ENCODE measurements around the gene G0S2.
A peak's percentile ranks its signal among the peaks of the same experiment; 100 is the strongest.

DNA sequence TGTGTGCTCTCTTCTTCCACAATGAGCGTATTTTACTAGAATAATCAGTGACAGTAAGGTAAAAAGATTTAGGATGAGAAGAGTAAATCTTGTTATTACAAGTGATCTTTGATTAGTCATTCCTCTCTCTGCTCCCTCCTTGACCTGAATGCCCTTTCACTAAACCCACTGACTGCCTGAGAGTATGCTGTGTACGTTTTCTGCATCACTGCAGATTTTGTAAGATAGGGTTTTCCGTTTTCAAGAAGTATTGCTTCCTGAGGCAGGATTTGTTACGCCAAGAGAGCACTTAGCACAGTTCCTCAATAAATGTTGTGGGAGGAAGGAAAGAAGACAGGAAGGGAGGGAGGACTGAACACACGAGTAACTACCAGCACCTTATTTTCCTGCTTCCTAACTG is 15.3 kb upstream of the G0S2 start:
- TF ChIP-seq, protein P1, sequence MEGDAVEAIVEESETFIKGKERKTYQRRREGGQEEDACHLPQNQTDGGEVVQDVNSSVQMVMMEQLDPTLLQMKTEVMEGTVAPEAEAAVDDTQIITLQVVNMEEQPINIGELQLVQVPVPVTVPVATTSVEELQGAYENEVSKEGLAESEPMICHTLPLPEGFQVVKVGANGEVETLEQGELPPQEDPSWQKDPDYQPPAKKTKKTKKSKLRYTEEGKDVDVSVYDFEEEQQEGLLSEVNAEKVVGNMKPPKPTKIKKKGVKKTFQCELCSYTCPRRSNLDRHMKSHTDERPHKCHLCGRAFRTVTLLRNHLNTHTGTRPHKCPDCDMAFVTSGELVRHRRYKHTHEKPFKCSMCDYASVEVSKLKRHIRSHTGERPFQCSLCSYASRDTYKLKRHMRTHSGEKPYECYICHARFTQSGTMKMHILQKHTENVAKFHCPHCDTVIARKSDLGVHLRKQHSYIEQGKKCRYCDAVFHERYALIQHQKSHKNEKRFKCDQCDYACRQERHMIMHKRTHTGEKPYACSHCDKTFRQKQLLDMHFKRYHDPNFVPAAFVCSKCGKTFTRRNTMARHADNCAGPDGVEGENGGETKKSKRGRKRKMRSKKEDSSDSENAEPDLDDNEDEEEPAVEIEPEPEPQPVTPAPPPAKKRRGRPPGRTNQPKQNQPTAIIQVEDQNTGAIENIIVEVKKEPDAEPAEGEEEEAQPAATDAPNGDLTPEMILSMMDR (IDR thresholded peaks at IDR 0.05; ENCODE audit: insufficient read depth, low read length): no peak
- peak; percentile 76 for TF ChIP-seq SPI1 (IDR thresholded peaks at IDR 0.05; ENCODE audit: borderline replicate concordance, low read depth)
- TF ChIP-seq, protein P2, sequence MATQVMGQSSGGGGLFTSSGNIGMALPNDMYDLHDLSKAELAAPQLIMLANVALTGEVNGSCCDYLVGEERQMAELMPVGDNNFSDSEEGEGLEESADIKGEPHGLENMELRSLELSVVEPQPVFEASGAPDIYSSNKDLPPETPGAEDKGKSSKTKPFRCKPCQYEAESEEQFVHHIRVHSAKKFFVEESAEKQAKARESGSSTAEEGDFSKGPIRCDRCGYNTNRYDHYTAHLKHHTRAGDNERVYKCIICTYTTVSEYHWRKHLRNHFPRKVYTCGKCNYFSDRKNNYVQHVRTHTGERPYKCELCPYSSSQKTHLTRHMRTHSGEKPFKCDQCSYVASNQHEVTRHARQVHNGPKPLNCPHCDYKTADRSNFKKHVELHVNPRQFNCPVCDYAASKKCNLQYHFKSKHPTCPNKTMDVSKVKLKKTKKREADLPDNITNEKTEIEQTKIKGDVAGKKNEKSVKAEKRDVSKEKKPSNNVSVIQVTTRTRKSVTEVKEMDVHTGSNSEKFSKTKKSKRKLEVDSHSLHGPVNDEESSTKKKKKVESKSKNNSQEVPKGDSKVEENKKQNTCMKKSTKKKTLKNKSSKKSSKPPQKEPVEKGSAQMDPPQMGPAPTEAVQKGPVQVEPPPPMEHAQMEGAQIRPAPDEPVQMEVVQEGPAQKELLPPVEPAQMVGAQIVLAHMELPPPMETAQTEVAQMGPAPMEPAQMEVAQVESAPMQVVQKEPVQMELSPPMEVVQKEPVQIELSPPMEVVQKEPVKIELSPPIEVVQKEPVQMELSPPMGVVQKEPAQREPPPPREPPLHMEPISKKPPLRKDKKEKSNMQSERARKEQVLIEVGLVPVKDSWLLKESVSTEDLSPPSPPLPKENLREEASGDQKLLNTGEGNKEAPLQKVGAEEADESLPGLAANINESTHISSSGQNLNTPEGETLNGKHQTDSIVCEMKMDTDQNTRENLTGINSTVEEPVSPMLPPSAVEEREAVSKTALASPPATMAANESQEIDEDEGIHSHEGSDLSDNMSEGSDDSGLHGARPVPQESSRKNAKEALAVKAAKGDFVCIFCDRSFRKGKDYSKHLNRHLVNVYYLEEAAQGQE (IDR thresholded peaks at IDR 0.05; ENCODE audit: insufficient replicate concordance, low read depth): no peak
- peak; percentile 49 for TF ChIP-seq GABPA (IDR thresholded peaks at IDR 0.05; ENCODE audit: low read depth)

Data from HL-60 (cell line).